Measurements from ENCODE around the gene VARS2.
"Not testable (repeated sequence)": the region's sequence is repeated elsewhere in the genome, so short reads cannot be mapped to it uniquely, and the experiment has no call there.

Gene VARS2

DNA sequence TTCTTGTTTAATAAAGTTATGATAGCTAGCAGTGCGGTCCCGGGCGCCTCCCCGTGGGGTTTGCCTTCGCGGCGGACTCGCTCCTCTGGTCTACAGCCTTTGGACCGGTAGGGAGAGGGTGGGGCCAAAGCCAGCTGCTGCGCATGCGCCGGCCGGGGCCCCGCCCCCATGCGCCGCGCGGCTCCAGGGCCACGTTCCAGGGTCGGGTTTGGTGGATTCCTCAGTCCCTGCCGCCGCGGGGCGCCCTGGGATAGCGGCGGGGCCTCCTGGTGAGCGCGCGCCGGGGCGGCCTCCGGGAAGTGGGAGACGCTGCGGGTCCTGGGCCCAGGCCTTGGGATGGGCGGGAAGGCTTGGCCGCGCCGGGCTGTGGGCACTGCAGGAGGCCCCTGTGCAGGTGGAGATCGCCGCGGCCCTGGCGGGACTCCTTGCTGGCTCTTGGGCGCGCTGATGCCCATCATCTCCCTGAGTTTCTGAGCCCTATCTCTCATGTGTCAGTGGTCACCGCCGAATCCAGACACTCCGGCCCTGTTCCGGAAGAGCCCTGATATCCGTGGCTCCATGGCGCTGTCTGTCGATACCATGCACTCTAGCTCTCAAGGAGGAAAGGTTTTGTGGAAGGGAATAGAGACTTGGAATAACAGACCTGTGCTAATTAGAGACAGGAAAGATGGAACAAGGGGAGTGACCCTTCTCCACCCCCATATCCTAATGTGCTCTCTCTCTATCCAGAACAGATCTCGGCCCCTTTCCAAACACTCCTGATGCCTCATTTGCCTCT, at the start of gene VARS2:
VARS2 (plus strand) TSS at position 163 of the 778 bp plus-strand sequence; CDS start at position 762, 599 bp downstream.
- peak; percentile 88 for DNase-seq (ENCODE audit: low read depth)

DNA sequence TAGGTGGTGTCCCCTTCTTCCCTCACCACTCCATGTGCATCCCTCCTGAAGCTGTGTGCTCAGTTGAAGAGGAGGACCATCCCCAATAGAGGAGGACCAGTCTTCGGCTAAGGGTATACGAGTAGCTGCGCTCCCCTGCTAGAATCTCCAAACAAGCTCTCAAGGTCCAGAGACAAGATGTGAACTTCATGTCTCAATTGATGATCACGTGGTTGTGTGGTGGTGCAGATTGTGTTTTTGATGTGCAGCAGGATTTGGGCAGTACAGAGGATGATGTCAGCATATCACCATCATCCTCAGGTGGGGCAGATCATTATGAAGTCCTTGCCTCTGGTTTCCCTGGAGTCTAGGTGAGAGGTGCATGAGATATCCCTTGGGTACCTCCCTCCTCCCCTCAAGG, 49.7 kb upstream of the VARS2 start:
- no peak for DNase-seq (ENCODE audit: low read depth)

DNA sequence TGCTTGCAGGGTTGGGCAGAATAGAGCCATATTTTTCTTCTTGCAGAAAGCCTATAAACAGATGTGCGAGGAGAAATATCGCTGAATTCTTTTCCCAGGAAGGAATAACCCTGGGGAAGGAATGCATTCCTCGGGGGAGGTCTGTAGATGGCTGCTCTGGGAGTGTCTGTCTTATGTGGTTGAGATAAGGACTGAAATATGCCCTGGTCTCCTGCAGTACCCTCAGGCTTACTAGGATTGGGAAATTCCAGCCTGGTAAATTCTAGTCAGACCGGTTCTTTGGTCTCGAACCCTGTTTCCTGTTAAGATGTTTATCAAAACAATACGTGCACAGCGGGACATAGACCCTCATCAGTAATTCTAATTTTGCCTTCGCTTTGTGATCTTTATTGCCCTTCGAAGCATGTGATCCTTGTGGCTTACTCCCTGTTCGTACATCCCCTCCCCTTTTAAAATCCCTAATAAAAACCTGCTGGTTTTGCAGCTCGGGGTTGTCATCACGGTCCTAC, 44.7 kb upstream of the VARS2 start:
- not testable (repeated sequence) for DNase-seq (ENCODE audit: low read depth)

DNA sequence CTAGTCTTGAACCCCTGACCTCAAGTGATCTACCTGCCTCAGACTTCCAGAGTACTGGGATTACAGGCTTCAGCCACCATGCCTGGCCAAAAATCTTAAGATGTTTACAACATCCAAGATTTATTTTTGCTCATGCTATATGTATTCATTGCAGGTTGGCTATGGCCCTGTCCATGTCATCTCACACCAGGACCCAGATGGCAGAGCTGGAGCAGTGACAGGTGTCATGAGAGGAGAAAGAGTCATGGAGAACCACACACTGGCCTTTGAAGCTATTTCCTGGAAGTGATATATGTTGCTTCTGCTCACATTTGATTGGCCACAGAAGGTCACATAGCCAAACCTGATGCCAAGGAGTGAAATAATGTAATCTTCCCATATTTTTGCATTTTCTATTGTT, 43.5 kb upstream of the VARS2 start:
- no peak for DNase-seq (ENCODE audit: low read depth)

DNA sequence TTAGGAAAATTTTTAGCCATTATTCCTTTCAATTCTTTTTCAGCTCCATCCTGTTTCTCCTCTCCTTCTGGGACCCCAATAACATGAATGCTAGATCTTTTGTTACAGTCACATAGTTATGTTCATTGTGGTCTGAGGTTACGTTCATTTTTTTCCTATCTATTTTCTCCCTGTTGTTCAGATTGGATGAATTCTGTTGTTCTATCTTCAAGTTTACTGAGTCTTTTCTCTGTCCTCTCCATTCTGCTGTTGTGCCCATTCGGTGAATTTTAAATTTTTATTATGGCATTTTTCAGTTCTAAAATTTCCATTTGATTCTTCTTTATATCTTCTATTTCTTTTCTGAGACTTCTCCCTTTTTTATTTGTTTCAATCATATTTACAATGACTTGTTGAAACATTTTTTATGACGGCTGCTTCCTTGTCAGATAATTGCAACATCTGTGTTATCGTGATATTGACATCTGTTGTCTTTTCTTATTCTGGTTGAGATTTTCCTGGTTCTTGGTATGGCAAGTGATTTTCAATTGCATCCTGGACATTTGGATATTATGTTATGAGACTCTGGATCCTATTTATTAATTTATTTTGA, 42.4 kb upstream of the VARS2 start:
- no peak for DNase-seq (ENCODE audit: low read depth)

DNA sequence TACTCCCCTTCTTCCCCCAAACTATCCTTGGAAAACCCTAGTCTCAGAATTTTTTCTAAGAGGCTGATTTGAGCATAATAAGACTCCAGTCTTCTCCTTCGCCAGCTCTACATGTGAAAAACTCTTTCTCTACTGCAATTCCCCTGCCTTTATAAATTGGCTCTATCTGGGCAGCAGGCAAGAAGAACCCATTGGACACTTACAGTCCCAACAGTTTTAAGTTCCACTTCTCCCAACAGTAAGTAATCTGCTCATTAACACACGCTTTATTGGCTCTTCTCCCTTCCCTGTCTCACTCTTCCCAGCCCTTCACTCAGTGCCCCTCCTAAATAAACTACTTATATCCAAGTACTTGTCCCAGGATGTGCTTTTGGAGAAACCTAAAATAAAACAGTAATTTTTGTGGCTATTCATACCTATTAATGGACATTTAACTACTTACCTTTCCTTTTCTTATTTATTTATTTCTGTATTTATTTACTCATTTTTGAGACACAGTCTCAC, 40.8 kb upstream of the VARS2 start:
- DNase-seq (ENCODE audit: low read depth), result no peak

DNA sequence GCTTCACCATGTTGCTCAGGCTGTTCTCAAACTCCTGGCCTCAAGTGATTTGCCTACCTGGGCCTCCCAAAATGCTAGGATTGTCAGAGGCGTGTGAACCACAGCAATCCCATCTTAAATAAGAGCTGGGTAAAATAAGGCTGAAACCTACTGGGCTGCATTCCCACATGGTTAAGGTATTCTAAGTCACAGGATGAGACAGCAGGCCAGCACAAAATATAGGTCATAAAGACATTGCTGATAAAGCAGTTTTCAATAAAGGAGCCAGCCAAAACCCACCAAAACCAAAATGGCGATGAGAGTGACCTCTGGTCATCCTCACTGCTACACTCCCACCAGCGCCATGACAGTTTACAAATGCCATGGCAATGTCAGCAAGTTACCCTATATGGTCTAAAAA, 40.2 kb upstream of the VARS2 start:
- not testable (repeated sequence) for DNase-seq (ENCODE audit: low read depth)

DNA sequence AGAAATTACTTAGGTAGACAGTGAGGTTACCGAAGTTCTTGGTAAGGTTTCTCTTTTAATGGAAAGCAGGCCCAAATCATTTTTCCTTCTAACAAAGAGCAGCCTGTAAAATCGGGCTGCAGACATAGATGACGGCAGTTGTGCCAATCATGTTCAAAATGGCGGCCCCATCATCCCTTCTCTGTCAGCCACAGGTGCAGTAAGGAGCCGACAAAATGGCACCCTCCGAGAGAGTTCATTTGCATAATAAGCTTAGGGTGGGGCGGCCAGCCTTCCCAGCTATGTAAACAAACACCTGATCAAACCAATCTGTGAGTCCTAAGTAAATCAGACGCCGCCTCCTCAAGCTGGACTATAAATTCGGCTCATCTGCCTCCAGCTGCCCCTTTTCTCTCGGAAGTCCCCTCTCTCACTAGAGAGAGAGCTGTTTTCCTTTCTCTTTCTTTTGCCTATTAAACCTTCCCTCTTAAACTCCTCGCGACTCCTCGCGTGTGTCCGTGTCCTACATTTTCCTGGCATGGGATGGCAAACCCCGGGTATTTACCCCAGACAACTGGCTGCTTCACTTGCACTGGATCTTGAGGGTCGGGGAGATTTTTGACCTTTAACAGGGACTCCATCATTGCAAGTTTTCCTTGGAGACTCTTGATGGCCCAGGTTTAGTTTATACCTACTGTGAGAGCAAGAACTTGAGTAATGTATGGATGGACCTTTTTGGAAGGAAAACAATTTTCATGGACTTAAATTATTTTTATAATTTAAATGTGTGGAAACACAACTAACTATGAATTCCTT, 38.6 kb upstream of the VARS2 start:
- no peak for DNase-seq (ENCODE audit: low read depth)

DNA sequence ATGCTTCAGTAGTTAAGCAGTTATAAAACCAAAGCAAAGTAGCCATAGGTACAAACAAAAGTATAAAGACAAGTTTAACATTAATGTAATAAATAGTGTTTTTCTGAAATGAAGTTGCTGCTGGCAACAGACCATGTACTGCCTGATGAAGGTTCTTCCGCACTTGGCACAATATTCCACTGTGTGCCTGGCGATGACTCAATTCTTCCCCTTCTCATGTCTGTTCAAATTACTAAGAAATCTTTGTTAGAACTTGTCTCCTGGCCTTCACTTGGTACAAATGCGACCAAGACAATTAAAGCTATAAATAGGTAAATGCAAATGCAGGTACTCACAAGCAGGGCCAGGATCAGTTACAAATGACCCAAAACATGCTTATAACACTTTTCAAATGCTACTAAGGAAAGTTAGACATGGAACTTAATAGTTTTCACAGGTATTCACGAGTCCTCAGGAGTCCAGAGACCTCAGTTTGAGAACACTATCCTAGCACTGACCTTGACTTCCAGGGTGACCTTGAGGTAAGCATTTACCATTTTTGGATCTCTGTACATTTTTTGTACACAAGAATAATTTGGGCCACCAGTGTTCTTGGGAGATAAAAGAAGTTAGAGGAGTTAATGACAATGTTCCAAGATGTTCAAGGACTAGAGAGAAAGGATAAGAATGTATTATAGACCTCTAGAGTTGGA, 37.9 kb upstream of the VARS2 start:
- peak; percentile 93 for DNase-seq (ENCODE audit: low read depth)

DNA sequence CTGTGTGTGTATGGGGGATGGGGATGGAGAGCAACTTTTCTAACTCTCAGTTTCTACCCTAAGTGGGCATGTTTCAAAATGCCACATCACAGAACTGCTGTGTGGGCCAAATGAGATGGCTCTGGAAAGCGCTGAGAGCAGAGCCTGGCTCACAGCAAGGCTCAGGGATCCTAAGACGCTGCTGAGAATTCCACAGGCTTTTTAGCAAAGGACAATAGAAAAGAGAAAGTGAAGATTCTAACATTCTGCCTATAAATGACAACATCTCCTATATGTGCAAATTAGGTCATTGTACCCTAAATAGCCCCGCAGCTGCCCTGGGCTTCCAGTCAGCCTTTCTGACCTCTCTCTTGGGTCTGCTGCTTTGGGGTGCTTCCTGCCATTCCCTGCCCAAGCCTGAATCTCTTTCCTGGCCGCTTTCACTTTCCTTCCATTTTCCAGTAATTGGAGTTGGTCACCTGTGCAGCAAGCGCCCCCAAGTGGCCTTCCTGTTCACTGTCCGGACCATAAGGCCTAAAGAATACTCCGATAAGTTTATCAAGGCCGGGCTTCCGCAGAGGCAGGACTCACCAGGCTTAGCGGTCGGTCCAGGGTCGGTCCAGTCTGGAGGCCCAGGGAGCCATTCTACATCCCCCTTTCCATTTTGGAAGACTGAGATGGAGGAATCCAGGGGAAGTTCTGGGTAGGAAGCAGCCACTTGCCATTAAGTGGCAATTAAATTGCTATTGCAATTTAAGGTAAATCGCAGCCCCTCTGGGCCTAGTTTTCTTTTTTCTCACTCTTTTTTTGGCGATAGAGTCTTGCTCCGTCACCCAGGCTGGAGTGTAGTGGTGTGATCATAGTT, 36.4 kb upstream of the VARS2 start:
- peak; percentile 90 for DNase-seq (ENCODE audit: low read depth)

DNA sequence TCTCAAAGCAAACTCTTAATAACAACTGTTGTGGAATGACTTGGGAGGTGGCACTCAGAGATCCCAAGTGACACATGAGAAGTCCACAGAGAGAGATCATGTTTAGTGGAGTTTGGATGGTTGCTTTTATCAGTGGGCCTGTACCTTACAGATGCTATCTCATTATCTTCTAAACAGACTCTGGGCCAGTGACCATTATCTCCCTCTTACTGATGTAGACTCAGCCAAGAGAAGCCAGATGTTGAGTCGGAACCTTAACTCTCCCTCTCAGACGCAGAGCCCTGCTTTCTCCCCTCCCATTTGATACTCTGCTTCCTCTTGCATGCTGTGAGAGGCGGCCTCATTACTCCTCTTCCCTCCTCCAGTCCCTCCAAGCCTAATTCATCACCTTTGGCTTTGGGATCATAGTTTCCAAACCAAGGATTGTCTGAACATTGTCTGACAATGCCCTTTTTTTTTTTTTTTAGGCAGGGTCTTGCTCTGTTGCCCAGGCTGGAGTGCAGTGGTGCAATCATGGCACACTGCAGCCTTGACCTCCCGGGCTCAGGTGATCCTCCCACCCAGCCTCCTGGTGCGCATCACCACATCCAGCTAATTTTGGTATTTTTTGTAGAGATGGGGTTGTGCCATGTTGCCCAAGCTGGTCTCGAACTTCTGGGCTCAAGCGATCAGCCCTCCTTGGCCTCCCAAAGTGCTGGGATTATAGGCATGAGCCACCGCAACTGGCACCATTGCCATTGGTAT, 34.2 kb upstream of the VARS2 start:
- DNase-seq (ENCODE audit: low read depth), result no peak

DNA sequence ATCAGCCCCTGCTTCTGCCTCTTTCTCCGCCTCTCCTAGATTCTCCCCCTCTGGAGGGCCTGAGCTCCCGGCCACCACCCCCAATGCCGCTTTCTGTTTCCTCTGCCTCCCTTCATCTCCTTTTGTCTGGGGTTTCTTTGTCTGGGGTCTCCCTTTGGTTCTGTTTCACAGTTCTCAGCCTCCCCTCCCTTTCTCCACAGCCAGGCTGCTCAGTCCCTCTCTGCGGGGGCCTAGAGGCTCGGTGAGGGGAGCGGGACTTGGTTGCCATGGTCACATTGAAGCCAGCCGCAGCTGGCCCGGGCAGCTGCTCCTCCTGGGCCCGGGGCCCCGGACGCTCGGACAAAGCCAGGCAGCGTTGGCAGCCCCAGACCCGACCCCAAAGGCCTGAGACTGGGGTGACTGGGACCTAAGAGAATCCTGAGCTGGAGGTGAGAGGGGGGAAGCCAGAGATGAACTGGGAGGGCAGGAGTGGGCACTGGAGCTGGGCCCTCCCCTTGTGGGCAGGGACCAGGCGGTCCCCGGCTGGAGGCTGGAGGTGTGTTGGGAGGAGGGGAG, 33.3 kb upstream of the VARS2 start:
- no peak for DNase-seq (ENCODE audit: low read depth)

DNA sequence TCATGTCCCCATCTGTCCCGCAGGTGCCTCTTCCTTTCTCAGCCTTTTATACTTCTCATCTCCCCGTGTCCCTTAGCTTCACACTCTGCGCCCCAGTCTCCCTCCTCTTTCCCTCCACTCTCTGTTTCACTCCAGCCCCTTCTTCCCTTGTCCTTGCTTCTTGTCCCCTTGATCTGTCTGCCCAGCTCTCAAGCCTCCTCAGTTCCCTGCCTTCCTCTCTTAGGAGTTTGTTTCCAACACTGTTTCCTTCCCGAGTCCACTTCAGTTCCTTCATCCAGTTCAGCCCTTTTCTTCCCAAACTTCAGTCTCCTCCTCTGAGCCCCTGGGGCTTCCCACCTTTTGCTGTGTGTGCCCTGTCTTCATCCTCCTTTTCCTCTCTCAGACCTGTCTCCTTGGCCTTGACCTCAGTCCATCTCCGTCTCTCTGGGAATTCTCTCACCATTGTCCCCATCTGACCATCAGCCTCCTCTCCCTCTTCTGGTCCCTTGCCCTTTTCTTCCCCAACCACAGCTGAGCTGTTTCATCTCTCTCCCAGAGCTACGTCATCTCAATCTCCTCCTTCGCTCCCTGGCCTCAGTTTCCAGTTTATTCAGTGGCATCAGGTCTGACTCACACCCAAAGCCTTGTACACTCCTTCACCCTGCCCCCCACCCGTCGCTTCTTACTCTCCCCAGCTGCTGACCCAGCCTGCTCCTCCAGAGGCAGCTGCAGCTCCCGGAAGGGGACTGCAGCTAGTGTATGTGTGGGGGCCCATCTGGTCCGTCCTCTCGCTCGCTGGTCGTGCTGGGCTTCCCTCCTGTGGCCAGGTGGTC, 32.4 kb upstream of the VARS2 start:
- peak; percentile 50 for DNase-seq (ENCODE audit: low read depth)

DNA sequence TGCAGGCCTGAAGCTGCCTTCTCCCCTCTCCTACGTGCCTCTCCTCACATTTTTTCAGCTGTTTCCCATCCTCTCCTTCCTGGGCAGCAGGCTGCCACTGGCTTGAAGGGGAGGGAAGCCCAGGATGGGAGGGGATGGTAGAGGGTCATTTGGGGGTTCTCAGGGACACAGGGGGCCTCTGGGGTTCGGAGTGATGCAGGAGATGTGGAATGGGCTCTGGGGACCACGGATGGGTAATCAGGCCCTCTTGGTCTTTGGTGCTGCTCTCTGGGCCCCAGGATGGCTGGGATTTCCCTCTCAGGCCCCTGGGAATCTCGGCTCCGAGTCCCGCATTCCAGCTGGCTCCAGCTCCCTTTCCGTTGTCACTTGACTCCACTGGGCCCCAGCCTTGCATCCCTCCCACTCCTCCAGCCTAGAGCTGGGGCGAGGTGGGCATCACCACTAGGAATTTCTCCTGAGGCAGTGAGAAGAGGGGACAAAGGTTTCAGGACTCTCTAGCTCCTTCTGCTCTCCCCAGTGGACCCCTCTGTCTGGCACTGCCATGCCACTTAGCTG, 31.8 kb upstream of the VARS2 start:
- DNase-seq (ENCODE audit: low read depth), result no peak

DNA sequence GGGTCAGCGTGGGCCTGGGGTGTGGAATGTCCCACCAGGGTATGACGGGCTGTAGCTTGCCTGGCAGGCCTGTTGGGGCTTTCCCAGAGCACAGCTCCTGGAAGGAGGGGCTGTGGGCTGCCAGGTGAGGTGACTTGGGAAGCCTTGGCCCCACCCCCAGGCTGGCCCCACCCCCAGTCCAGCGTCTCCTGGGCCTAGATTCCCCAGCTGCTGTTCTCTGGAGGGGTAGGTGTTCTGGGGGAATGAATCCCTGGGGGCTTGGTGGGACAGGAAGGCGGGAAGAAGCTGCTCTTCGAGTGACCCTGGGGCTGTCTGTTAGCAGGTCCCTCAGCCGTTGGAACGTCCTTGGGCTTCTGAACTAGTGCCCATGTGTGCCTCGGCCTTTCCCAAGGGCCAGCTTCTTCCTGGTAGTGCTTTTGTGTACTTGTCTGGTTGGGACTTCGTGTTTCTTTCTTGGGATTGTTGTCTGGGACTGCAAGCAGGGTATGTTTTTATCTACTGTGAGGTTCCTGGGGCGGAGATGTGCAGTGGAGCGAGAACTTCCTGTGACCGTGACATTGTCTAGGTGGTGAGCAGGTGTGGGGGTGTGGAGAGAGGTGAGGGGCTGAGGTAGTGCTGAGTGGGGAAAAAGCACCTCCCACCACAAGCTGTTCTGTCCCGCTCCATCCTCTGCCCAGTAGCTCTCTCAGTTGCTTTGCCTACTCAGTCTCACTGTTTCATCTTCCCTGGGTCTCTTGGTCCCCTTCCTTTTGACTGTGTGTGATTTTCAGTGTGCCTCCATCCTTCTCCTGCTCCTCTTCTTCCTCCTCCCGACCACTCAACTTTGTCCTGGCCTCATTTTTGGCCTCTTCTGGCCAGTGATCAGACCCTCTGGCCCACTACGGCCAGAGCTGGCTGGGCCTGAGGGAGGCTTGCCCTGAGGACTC, 31.0 kb upstream of the VARS2 start:
- no peak for DNase-seq (ENCODE audit: low read depth)

DNA sequence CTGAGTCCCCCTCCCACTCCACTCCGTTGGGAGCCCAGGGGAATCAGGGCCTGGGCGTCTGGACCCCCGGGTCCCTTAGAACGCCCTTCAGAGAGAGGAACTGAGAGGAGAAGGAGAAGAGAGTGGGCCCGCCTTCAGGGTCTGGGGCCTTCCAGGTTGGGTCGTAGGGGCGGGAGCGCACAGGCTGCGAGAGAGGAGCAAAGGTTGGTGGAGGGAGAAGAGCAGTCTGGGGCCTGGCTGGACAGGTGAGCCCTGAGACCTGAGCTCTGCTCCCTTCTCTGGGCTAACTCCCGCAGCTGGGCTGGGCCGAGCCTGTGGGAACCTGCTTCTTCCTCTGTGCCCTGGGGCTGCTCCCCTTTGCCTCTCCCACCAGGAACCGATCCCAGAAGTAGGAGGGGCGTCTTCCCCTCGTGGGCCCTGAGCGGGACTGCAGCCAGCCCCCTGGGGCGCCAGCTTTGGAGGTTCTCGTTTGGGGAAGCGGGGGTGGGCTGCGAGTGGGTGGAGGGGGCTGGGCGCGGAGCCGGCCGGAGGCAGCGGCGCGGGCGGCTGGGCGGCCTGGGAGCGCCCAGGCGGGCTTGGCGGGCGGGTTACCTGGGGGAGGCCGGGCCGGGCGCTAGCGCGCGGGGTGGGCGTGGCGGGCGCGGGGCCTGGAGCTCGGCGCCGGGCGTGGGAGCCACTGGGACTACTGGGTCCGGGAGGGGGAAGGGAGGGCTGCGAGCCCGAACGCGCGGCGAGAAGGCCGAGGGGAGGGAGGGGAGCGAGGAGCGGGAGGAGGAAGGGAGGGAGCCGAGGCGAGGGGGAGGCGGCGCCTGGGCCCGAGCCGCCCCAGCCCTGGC, 30.1 kb upstream of the VARS2 start, which contains the start of gene DDR1:
DDR1 (plus strand) TSS at position 835 of the 836 bp plus-strand sequence. CDS start 4,211 bp downstream, outside the sequence.
- peak; percentile 60 for DNase-seq (ENCODE audit: low read depth)

Data from iris pigment epithelial cell (primary cell).